Measurements from ENCODE around the gene TCEAL9.

Gene TCEAL9

DNA sequence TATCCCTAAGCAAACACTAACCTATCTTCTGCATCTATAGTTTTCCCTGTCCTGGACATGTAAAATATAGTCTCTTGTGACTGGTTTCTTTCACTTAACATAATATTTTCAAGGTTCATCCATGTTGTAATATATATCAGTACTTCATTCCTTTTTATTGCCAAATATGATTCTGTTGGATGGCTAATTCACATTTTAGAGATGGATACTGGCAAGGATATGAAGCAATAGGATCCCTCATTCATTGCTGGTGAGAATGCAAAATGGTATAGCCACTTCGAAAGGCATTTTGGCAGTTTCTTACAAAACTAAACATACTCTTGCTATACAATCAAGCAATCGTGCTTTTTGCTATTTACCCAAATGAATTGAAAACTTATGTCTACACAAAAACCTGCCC, 6.7 kb downstream of the TCEAL9 start:
- TF ChIP-seq Cebpa-rat (IDR thresholded peaks at IDR 0.05) = no peak
- Histone ChIP-seq H3K27ac (no peak overlapping the region), H3K4me1 (peaks cover 0 to 13% (median 0%) of the 10 kb centered on the region in 10 experiments; a peak in 4 of 20 replicates), H3K4me3 (no peak overlapping the region), H3K4me2 (no peak overlapping the region), H4K20me1 (no peaks in the 10 kb centered on the region), H3K9me3 (replicated peaks in 1 of 11) (no peaks in the 10 kb centered on the region; a peak in 1 of 22 replicates), H3K9ac (no peak overlapping the region), H3K36me3 (no peaks in the 10 kb centered on the region), H3K27me3 (peaks cover 0 to 16% (median 0%) of the 10 kb centered on the region in 11 experiments; a peak in 4 of 22 replicates)

DNA sequence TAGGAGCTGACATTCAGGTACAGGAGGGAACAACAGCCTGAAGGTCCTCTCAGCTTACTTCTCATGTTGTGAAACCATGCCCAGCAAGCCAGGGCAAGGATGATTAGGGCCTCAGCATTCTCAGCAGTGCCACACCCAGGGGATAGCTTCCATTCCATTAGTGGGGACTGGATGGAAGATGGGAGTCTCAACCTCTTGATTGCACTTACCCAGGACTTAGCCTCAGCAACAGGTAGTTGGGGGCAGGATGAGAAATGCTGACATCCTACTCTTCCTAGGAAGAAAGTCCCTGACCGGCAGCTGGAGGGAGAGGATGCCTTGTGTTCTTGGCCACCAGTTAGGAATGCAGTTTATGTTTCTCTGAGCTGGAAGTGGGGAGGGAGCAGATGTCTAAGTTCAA, 11.2 kb downstream of the TCEAL9 start:
- no peaks in the 10 kb centered on the region; a peak in 1 of 22 replicates for H3K9me3 ChIP-seq (replicated peaks in 1 of 11)
- no peaks in the 10 kb centered on the region for H4K20me1 ChIP-seq
- H3K4me2 ChIP-seq = peak overlapping the region in 3 of 11 experiments; percentile 21 to 52 (median 21); a peak in 6 of 22 replicates
- no peak overlapping the region for H3K27ac ChIP-seq
- peaks cover 0 to 13% (median 0%) of the 10 kb centered on the region in 10 experiments; a peak in 4 of 20 replicates for H3K4me1 ChIP-seq
- TF ChIP-seq Cebpa-rat (IDR thresholded peaks at IDR 0.05) = no peak
- no peak overlapping the region for H3K9ac ChIP-seq
- H3K36me3 ChIP-seq = no peaks in the 10 kb centered on the region
- no peak overlapping the region for H3K4me3 ChIP-seq
- H3K27me3 ChIP-seq = peaks cover 0 to 12% (median 0%) of the 10 kb centered on the region in 11 experiments; a peak in 3 of 22 replicates

DNA sequence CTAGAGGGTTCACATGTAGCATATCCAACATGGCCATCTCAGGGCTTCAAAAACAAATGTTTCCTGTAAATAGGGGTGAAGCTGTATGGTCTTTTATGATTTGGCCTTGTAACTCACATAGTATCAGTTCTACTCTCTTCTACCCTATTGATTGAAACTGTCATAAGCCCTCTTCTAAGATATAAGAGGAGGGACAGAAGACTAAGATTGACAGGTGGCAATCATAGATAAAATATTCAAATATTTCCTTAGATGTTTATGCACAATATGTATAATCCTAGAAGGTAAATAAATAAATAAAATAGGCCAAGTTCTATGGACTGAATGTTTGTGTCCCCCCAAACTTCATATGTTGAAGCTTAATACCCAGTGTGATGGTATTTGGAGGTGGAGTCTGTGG, 13.2 kb downstream of the TCEAL9 start:
- H3K27me3 ChIP-seq = peaks cover 0 to 12% (median 0%) of the 10 kb centered on the region in 11 experiments; a peak in 4 of 22 replicates
- peaks cover 0 to 13% (median 0%) of the 10 kb centered on the region in 10 experiments; a peak in 4 of 20 replicates for H3K4me1 ChIP-seq
- H3K4me3 ChIP-seq = no peak overlapping the region
- no peaks in the 10 kb centered on the region; a peak in 1 of 22 replicates for H3K9me3 ChIP-seq (replicated peaks in 1 of 11)
- no peak overlapping the region for H3K4me2 ChIP-seq
- no peak overlapping the region for H3K27ac ChIP-seq
- no peak overlapping the region for H3K9ac ChIP-seq
- no peak for TF ChIP-seq Cebpa-rat (IDR thresholded peaks at IDR 0.05)
- no peaks in the 10 kb centered on the region for H3K36me3 ChIP-seq
- no peaks in the 10 kb centered on the region for H4K20me1 ChIP-seq

DNA sequence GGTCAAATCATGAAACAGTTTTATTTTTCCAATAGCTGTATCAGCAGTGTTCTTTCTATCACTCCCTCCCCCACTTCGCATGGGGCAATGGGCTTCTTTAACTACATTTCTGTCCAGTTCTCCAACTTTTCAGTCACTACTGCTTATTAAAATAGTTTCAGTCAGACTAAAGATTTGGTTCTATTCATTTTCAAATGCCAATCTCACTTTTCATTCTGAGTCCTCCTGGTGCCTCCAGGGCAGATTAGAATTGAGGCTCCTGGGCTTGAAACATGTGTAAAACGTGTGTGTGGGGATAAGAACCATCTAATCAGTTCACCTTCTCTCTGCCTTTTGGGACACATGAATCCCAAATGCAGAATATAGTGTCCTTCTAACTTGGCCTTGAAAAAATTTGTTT, 16.6 kb downstream of the TCEAL9 start:
- no peaks in the 10 kb centered on the region for H4K20me1 ChIP-seq
- peaks cover 0 to 7% (median 5%) of the 10 kb centered on the region in 10 experiments; a peak in 7 of 20 replicates for H3K4me1 ChIP-seq
- peaks cover 0 to 8% (median 0%) of the 10 kb centered on the region in 11 experiments; a peak in 3 of 22 replicates for H3K27me3 ChIP-seq
- no peak overlapping the region for H3K4me3 ChIP-seq
- H3K9ac ChIP-seq = no peak overlapping the region
- TF ChIP-seq Cebpa-rat (IDR thresholded peaks at IDR 0.05) = no peak
- no peaks in the 10 kb centered on the region for H3K36me3 ChIP-seq
- no peak overlapping the region for H3K4me2 ChIP-seq
- H3K27ac ChIP-seq = no peak overlapping the region
- peaks cover 0 to 8% (median 0%) of the 10 kb centered on the region in 11 experiments; a peak in 7 of 22 replicates for H3K9me3 ChIP-seq (replicated peaks in 1 of 11)

DNA sequence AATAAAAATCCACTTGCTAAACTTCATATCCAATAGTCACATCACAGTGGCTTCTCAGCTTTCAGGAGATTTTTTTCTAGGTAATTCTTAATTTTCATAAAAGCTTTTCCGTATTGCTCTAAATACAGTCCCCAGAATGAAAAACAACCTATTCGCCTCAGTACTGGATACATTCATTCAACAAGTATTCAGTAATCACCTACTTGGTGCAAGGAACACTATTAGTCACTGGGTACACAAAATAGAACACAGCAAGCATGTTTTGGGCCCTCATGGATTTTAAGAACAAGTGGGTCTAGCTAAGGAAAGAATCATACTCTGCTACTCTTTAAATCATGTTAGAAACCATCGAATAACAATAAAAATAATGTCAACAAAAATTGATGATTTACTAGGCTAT, 17.3 kb downstream of the TCEAL9 start:
- Histone ChIP-seq H3K9ac (no peak overlapping the region), H4K20me1 (no peaks in the 10 kb centered on the region), H3K27me3 (peaks cover 0 to 8% (median 0%) of the 10 kb centered on the region in 11 experiments; a peak in 3 of 22 replicates), H3K36me3 (no peaks in the 10 kb centered on the region), H3K27ac (no peak overlapping the region), H3K4me2 (no peak overlapping the region), H3K4me1 (peaks cover 0 to 10% (median 5%) of the 10 kb centered on the region in 10 experiments; a peak in 8 of 20 replicates), H3K4me3 (no peak overlapping the region), H3K9me3 (replicated peaks in 1 of 11) (peaks cover 0 to 8% (median 0%) of the 10 kb centered on the region in 11 experiments; a peak in 7 of 22 replicates)
- TF ChIP-seq Cebpa-rat (IDR thresholded peaks at IDR 0.05) = no peak

DNA sequence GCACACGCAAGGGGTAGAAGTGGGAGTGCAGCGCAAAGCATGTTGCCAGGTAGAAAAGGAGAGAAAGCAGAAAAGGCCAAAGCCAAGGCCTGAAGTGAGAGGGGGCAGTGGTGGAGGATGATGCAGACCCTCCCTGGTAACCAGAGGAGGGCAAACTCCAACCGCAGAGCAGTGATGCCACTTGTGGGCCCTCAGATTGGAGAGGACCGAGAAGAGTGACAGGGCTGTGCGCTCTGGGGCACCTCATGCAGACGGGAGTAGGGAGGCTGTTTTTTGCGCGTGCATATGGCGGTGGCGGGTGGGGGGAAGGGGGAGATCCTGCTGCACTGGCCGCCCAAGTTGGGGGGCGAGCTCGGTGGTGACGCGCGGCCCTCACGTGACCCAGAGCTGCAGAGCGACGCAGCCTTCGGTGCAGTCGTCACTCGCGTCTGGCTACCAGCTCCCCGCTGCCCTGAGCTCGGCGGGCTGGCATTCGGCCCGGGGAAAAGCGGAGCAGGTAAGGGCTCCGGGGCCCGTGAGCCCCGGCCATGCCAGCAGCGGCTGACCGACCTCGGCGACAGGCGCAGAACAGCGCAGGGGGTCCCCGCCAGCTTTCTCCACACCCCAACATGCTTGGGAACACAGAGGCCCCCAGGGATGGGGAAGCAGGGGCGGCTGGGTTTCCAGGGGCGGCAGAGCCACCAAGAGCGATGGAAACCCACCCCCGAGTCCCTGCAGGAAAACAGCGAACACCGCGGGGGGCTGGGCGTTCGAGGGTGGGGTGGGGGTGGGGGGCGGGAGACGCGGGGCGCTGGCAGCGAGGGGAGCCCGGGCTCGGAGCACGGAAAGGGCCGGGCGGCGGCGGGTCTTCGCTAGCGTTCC, 20.0 kb downstream of the TCEAL9 start, which contains the start of gene BEX3:
TSS of gene BEX3 (plus strand) at position 421 of the 861 bp plus-strand sequence. CDS start 984 bp downstream, outside the sequence.
- peak within 1 kb of the TSS; percentile 69 to 83 (median 80) for H3K9ac ChIP-seq
- H3K4me1 ChIP-seq = peaks cover 0 to 16% (median 5%) of the 10 kb centered on the region in 10 experiments; a peak in 8 of 20 replicates
- no peak for TF ChIP-seq Cebpa-rat (IDR thresholded peaks at IDR 0.05)
- H4K20me1 ChIP-seq = no peaks in the 10 kb centered on the region
- H3K27me3 ChIP-seq = peaks cover 0 to 3% (median 0%) of the 10 kb centered on the region in 11 experiments; a peak in 1 of 22 replicates
- H3K9me3 ChIP-seq (replicated peaks in 1 of 11) = peaks cover 0 to 8% (median 0%) of the 10 kb centered on the region in 11 experiments; a peak in 7 of 22 replicates
- H3K4me2 ChIP-seq = peak within 1 kb of the TSS; percentile 57 to 81 (median 66)
- H3K36me3 ChIP-seq = no peaks in the 10 kb centered on the region
- peak within 1 kb of the TSS; percentile 59 to 80 (median 71); a peak in 21 of 22 replicates for H3K27ac ChIP-seq
- peak within 1 kb of the TSS; percentile 65 to 76 (median 70) for H3K4me3 ChIP-seq

DNA sequence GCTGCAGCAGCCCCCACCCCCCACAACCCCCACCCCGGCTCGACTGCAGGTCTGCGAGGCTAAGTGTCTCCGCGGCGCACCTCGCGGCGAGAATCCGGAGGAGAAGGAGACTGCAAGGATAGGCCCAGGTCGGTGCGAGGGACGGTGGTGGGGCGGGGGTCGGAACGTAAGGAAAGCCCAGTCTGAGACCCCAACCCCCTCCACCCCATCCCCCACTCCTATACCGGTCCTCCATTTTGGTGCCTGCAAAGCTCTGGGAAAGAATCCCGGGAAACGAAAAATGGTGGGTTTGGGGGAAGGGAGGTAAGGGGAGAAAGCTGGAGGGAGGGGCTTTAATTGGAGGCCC, 20.6 kb downstream of the TCEAL9 start:
- Histone ChIP-seq H3K4me3 (peak overlapping the region; percentile 53 to 76 (median 70)), H3K4me1 (peaks cover 0 to 16% (median 5%) of the 10 kb centered on the region in 10 experiments; a peak in 8 of 20 replicates), H3K27me3 (peaks cover 0 to 3% (median 0%) of the 10 kb centered on the region in 11 experiments; a peak in 1 of 22 replicates), H3K4me2 (peak overlapping the region; percentile 50 to 81 (median 60)), H3K27ac (peak overlapping the region in 7 of 11 experiments; percentile 19 to 80 (median 24); a peak in 10 of 22 replicates), H3K9ac (peak overlapping the region; percentile 37 to 81 (median 65); a peak in 17 of 22 replicates), H3K9me3 (replicated peaks in 1 of 11) (peaks cover 0 to 8% (median 0%) of the 10 kb centered on the region in 11 experiments; a peak in 9 of 22 replicates), H4K20me1 (no peaks in the 10 kb centered on the region), H3K36me3 (no peaks in the 10 kb centered on the region)
- TF ChIP-seq Cebpa-rat (IDR thresholded peaks at IDR 0.05) = no peak

DNA sequence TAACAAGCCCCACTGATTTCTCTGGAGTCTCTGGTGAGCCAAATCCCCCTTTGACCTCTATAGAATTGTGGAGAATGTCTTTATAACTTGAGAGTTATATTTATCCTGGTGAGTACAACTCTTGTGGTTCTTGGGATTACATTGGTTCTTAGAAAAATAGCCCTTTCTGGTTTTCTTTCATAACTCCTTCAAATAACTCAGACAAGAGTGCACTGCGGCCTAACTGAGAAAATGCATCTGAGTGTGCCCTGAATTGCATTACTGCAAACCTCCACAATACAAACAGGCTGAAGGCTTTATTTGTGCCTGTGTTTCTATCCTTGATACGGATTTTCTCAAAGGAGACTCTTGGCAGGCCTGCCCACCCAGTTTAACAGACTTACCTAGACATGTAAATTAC, 22.7 kb downstream of the TCEAL9 start:
- Histone ChIP-seq H3K36me3 (no peaks in the 10 kb centered on the region), H3K4me3 (no peak overlapping the region), H3K4me1 (peaks cover 0 to 16% (median 5%) of the 10 kb centered on the region in 10 experiments; a peak in 8 of 20 replicates), H3K9ac (no peak overlapping the region), H3K9me3 (replicated peaks in 1 of 11) (peaks cover 0 to 10% (median 0%) of the 10 kb centered on the region in 11 experiments; a peak in 9 of 22 replicates), H3K4me2 (0 out of 22 replicates have a peak overlapping the region, but pooled peaks of 1 of the 11 experiments have one; percentile 0), H3K27ac (no peak overlapping the region), H4K20me1 (no peaks in the 10 kb centered on the region), H3K27me3 (no peaks in the 10 kb centered on the region)
- no peak for TF ChIP-seq Cebpa-rat (IDR thresholded peaks at IDR 0.05)

DNA sequence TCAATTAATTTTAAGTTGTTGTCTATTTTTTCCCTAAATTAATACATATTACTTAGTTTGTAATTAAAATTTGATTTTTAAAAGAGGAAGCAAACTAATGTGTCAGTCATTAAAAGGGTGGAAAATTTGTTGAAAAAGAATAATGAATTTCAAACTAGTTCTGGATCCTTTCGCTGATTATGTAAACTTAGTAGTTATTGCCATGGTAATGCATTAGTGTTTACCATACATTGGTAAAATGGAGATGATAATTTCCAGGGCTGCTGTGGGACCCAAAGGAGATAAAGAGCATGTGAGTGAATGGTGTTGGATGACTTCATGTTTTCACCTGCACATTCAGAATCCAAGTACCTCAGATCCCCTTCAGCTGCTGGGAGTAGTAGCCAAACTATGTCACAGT, 26.6 kb downstream of the TCEAL9 start:
- TF ChIP-seq Cebpa-rat (IDR thresholded peaks at IDR 0.05) = no peak
- no peaks in the 10 kb centered on the region for H4K20me1 ChIP-seq
- H3K9me3 ChIP-seq (replicated peaks in 1 of 11) = peaks cover 0 to 10% (median 0%) of the 10 kb centered on the region in 11 experiments; a peak in 3 of 22 replicates
- H3K4me3 ChIP-seq = no peak overlapping the region
- peaks cover 0 to 13% (median 0%) of the 10 kb centered on the region in 10 experiments; a peak in 3 of 20 replicates for H3K4me1 ChIP-seq
- H3K27me3 ChIP-seq = peaks cover 0 to 13% (median 0%) of the 10 kb centered on the region in 11 experiments; a peak in 7 of 22 replicates
- no peak overlapping the region for H3K4me2 ChIP-seq
- no peaks in the 10 kb centered on the region for H3K36me3 ChIP-seq
- no peak overlapping the region for H3K9ac ChIP-seq
- H3K27ac ChIP-seq = no peak overlapping the region
